Islet of Langerhans (tissue), 1 donor: ENCODE results near the gene GBF1.
"Not testable (repeated sequence)": the region's sequence is repeated elsewhere in the genome, so short reads cannot be mapped to it uniquely, and the experiment has no call there.

ENCODE experiments used
- FAIRE-seq: peaks from one replicate; lab custom pipeline; 2011; peaks lifted over from hg19 to GRCh38; lab: Jason Lieb, UNC

GBF1 gene

DNA sequence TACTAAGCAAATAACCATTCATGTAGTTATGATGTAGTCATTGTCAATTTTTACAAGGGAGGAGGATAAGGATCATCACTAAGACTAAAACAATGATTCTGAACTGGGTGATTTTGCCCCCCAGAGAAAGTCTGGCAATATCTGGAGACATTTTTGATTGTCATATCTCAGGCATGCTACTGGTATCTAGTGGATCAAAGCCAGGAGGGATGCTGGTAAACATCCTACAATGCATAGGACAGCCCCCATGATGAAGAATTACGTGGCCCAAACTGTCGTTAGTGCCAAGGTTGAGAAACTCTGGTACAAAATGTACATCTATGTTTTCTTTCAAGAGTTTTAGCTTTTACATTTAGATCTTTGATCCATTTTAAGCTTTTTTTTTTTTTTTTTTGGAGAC lies 57.3 kb downstream of the GBF1 start:
- FAIRE-seq = no peak

DNA sequence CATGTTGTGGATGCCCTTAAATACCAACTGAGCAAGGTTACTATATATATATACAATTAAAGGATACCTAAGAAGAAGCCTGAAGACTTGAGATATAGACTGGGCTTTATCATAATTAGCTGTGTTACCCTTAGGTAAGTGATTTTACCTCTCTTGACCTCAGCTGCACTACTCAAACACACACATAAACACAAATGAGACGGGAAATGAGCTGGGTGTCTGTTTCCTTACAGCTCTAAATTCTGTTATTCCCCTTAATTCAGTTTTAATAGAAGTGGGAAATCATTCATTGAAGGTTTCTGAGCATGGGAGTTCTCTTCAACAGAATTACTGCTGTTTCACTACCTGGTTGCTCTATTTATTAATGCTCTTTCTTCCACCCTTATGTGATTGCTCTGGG lies 60.7 kb downstream of the GBF1 start:
- no peak for FAIRE-seq

DNA sequence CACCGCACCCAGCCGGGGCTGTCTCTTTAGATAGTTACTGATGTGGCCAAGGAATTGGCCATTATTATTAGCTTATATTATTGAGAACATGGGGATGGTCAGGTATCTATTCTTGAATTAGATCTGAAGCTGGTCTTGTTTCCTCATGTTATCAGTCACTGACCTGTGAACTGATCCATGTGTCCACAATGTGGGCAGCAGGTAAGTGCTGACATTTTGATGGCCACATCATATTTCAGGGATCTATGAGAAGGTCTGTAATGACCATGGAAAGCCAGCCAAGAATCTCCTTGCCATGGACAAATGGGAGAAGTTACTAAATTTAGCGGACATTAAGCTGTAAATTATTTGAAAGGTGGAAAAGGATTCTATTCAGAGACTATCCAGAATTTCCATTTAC lies 61.4 kb downstream of the GBF1 start:
- no peak for FAIRE-seq

DNA sequence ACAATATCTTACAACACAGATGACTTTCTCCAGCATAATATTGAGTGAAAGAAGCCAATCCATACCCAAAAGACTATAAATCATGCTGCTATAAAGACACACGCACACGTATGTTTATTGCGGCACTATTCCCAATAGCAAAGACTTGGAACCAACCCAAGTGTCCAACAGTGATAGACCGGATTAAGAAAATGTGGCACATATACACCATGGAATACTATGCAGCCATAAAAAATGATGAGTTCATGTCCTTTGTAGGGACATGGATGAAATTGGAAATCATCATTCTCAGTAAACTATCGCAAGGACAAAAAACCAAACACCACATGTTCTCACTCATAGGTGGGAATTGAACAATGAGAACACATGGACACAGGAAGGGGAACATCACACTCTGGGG lies 63.0 kb downstream of the GBF1 start:
- FAIRE-seq = not testable (repeated sequence)

DNA sequence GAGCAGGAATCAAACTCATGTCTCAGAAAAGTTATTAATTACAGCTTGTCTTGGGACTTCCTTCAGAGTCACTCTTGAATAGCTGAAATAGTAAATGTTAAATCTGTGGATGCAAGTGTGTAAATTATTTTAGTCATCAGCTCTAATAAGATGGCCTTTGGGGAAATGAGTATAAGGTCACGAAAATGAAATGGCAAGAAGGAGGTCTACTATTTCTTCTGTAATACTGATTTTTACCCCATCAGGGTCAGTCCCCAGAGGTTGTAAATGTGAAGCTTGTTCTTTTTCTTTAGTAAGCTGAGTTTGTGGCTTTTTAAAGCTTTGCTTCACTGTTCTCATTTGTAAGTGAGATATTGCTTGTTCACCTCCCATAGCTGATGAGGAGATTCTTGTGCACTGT lies 63.9 kb downstream of the GBF1 start:
- FAIRE-seq = no peak

DNA sequence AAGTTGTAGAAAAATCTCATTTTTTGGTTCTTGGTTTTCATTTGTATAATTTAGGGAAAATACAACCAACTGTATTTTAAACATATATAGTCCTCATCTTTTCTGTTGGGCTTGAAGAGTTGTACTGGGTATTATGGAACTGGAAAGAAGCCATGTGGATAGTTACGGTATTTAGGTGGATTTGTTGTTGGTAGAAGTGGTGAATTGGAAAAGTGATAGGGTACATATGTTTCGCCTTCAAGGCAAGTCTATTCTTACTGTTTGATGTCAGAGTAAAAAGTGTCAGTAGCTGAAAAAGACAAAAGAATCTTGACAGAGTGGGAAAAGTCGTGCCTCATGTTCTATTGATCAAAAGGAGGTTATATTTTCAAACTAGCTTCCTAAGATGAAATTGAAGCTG lies 64.6 kb downstream of the GBF1 start:
- no peak for FAIRE-seq

DNA sequence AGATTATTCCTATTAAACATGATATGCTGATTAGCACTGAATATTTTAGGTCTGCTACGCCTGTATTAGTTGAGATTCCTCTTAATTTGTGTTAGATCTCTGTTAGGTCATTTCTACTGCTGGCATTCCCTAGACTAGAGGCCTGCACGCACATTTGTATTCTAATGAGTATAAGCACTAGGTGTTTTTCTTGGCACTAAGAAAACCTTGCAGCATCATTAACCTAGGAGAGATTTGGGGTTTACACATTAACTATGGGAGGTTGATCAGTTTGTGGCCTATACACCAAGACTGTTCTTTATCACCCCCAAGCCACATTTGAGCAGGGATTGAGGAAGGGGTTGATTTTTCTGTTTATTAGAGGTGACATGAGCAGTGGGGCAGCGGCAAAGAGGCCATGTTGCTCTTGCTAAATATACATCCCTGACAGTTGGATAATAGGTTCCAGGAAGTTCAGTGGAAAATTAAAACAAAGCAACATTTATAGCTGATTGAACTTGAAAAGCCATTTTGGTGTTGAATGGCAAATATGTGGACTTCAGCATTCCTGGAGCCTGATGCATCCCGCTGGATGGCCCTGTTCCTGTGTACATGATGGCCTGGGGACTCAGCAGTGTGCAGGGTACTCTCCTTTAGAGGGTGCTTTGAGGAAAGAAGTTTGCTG lies 65.2 kb downstream of the GBF1 start:
- FAIRE-seq = no peak

DNA sequence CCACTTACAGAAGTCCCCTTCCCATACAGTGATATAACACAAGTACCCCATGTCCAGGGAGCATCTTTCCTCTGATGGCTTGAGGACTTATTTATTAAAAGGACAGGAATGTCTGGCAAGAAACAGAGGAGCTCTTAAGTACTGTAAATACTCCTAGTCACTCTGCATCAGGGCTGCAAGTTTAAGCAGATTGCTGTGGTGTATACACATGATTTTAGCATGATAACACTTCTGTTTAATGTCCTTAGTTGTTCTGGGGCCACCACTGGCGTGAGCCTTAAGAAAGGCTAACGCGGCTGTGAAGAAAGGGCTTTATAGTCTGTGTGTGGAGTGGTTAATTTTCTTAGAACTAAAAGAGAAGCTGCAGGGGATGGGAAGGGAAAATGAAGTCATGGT lies 65.7 kb downstream of the GBF1 start:
- FAIRE-seq = no peak

DNA sequence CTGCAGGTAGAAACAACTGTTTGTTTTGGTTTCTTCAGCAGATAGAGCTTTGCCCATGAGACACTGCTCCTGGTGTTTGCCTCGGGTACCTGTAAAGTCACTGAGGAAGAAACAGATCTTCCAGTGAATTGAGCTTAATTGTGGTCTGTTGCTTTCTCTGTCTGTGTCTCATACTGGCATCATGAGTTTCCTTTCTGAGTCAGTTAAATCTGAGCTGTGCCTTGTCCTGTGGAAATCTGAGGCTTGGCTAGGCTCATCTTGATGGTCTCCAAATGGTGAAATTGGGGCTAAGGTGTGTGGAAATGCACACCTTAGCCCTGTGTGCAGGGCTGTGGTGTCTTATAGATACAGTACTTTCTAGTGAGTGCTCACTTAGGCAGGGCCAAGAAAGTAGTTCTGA lies 67.4 kb downstream of the GBF1 start:
- no peak for FAIRE-seq

DNA sequence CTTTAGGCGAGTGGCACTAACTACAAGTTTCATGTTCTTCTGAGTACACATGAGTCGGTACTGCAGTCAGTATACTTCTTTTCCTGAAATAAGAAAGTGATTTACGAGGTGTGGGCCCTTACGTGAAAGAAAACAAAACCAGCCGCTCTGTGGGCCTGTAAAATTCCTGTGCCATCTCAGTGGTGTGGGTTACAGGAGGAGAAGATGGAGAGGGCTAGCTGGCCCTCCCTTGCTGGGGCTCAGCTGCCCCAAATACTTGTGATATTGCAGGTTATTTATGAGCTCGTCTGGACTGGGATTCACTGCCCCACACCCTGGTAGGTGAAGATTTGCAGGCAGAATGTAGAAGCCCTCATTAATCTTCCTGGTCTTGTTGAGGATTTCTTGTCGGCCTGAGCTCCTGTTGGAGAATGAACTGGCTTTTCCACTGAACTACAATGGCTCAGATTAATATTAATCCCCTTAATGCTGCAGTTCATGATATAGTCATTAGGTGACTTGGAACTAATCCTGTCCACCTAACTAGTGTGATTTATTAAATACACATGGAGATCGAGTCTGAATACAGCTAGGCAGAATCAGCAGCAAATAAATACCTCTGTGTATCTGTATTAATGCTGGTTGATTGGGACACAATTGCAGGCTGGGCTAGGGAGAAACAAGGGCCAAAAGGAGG lies 68.0 kb downstream of the GBF1 start:
- FAIRE-seq = no peak

DNA sequence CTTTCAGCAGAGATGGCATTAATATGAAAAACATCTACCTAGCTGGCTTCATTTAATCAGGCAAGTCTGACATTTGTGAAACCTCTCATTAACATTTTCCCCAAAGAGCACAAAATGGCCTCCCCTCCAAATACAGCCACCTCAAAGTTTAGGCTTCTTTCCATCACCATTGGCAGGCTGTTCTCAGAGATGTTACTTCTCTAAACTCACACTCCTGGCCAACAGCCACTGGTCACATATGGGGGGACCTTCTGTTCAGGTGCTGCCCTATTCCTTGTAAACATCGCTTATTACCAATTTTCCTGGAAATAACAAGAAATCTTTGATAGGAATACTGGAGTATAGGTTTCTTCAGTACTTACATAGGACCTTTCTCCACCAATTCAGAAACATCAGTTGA lies 69.5 kb downstream of the GBF1 start:
- FAIRE-seq = no peak

DNA sequence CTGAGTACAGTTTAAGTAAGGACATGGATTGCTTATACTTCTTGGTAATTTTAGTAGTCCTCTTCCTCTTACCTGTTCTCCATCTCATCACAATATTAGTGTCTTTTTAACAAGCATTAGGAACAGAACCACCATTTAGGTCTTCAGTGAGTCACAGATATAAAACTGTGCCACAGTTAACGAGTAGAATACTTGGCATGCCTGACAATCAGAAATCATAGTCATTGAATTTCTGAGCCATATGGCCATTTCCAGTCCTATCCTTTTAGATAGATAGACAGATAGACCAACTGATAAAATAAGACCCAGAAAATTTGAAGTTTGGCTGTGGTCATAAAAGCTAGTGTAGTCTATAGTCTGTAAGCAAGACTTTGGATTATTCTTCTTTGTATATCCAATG lies 71.1 kb downstream of the GBF1 start:
- no peak for FAIRE-seq

DNA sequence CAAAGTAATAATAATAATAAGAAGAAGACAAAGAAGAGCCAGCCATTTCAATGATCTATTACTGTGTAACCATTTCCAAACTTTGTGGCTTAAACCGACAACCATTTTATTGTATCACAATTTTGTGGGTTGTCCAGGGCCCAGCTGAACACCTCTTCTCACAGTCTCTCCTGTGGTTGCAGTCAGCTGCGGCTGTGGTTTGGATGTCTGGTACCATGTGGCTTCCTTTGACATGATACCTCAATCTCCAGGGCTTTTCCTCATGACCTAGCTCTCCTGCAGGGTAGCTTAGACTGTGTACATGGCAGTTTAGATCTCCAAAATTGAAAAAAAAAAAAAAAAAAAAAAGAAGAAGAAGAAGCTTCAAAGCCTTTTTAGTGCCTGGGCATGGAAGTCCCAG lies 77.6 kb downstream of the GBF1 start:
- FAIRE-seq = no peak

DNA sequence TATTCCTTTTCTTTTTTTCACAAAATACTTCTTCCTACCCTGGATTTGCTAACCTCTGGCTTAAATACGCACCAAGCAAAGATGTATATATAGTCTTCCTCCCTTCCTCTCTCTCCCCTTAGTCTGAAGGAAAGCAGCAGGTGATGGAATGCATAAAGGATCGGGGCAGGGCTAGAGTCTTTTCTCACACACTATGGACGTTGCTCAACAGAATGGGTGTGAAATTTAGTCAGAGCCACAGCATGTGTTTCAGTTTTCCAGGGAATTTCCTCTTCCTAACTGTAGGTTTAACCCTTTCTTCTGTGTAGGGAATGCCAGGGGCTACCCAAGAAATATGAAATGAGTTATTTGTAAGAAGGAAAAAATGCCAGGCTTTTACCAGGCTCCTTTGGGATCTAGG lies 78.7 kb downstream of the GBF1 start:
- no peak for FAIRE-seq

DNA sequence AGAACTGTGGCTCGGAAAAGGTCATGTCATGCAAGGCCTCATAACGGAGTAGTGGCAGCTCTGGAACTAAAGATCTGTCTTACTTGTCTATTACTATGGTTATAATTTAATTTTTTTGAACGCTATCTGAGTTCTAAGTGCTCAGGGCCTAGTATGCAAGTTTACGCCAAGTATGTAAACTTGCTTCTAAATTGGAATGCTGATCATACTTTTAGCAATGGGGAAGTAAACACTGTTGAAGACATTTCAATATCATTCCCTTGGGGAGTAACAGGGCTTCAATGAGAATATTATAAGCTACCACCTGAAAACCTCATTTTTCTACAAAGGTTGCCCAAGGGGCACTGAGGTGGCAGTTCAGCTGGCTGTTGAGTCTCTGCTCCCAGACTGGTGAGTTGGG lies 80.7 kb downstream of the GBF1 start:
- no peak for FAIRE-seq

DNA sequence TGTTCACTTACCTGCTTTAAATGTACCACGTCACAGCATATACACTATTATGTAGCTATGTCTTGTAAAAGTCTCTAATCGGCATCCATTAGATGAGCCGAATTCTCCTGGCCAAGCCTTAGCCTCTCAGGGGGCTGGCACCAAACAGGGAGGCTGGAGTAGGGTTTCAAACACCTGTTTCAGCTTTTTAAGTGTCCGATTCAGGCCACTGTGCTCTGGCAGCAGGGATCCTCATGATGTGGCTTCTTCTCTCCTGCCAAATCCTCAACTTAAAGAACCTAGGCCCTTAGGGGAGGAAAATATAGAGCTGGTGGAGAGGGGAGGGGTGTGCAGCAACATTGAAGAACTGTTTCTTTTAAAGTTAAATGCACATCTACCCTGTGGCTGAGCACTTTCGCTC lies 81.7 kb downstream of the GBF1 start:
- FAIRE-seq = no peak

DNA sequence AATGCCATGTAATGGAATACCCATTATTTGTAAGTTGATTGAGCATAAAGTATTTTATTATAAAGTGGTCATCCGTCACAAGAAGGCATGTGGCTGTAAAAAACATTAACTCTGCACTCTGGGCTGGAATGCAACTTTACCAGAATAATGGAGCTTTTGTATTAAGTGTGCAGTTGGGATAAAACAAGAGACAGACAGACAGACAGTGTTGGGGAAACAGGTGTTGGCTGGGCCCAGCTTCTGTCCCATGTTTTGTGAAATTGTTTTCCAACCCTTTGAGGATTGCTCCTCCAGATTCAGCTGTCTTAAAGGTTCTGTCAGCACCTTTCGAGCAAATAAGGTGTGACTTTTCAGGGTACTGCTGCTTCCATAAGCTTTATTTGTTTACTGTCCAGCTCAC lies 82.3 kb downstream of the GBF1 start:
- no peak for FAIRE-seq

DNA sequence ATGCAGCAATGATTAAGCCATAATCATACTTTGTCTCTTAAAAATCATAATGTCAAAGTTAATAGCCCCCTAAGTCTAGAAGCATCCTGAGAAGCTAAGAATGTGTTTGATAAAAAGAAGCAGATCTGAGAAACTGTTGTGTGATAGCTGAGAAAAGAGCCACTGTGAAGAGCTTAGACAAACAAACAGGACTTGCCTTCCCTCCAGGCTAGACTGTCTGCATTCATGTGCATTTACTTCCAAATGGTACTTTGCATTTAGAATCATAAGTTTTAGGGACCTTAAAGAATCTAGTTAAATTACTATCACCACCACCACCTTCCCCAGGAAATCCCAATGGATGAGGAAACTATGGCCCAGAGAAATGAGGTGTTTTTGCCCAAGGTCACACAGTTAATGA lies 87.4 kb downstream of the GBF1 start:
- no peak for FAIRE-seq

DNA sequence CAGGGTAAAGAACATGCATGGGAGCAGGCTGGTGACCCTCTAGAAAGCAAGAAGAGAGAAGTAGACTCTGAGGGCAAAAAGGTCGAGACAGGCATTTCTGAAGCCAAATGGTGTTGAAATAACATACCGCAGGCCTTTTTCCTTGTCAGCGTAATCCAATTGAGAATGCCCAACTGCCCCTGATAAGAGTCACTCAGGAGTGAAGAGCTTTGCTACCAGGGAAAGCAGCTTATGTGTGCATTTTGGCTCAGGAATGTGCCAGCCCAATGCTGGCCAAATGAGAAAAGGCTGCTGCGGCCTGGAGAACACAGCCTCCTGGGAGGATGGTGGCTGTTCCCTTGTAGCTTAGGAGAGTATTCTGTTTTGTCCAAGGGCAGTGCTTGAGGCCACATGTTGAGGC lies 88.8 kb downstream of the GBF1 start:
- FAIRE-seq = no peak

DNA sequence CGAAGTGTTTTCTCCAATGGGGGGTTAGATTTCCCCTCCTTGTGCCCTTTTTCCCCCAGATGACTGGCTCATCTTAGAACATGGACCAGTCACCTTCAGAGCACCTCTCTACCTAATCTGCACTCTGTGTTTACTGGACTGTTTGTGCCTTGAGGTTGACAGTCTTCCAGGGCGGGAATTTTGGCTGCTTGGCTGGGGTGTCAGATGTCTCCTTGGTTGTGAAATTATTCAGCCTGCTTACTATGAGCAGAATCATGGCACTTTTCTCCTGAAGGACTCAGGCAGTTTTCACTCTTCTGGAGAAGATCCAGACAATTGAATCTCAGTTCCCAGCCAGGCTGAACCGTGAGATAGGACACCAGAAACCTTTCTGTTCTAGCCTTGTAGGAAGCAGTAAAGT lies 89.9 kb downstream of the GBF1 start:
- no peak for FAIRE-seq

DNA sequence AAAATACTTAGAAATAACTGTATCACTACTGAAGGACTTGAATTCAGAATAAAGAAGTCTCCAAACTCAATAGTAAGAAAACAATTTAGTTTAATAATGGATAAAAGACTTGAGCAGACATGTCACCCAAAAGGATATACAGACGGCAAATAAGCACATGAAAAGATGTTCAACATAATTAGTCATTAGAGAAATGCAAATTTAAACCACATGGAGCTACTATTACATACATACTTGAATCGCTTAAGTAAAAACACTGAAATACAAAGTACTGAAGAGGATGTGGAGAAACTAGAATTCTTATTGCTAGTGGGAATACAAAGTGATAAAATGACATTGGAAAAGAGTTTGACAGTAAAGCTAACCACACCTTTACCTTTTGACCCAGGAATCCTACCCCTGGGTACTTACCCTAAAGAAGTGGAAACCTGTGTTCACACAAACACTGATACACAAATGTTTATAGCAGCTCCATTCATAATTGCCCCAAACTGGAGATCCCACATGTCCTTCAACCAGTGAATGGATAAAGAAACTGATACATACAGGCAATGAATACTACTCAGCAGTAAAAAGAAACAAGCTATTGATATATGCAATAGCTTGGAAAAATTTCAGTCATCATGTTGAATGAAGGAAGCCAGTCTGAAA lies 95.8 kb downstream of the GBF1 start:
- no peak for FAIRE-seq

DNA sequence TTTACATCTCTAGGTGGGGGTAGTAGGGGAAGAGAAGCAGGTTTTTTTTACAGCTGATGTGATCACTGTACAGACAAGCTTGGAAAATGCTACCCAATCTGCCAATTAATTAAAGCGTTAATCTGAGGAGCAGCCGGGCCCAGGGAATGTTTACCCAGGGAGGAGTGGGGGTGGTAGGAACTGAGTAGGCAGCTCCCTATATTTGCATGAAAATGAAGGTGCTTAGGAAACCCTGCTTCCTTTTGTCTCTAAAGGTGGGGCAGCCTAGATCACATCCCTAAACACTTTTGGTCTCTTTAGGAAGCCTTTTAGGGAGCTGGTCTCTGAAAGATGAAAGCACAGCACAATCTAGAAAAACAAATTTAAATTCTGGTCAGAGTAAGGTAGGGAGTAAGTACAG lies 97.1 kb downstream of the GBF1 start:
- FAIRE-seq = no peak

DNA sequence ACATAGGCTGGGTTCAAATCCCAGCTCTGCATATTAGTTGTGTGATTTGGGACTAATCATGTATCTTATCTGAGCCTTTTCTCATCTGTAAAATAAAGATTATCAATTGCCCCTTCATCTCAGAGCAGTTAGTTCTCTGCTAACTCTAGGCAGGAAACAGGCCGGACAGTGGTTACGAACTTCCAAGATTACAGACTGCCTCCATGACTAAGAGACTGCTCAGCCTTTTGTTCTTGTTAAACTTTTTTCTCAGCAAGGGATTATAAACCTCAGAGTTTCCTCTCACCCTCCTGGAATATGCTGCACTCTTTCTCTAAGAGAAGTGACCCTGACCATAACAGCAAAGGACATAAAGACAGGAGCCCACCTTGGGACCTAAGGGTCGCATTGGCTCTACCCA lies 97.6 kb downstream of the GBF1 start:
- no peak for FAIRE-seq

DNA sequence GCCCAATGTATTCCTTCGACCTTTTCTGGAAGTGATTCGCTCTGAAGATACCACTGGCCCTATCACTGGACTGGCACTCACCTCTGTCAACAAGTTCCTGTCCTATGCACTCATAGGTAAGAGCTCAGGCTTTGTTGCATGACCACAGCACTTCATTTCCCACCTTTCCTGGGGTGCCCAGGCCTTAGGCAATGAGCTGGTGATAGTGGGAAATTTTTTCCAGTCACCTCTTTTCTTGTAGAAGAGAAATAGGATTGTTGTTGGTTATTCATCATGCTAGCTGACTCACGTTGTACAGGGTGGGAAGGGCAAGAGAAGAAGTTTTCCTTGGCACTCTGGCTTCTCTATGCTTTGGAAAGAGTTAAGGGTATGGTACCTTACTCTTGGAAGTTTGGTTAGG lies 98.7 kb downstream of the GBF1 start:
- no peak for FAIRE-seq
